Measurements from ENCODE around the gene MRPL17. TPM values are rescaled to one million over a fixed set of nuclear protein-coding genes. Genes with fewer than 3 reads are reported as not detected.

MRPL17 gene
- total RNA-seq, 2 donors from 2014 or later, result 34.6 to 75.1 TPM

- no peaks in the 10 kb centered on the region for H3K9me3 ChIP-seq
- H3K27me3 ChIP-seq, result no peaks in the 10 kb centered on the region
- intact Hi-C loops (cut with DNase I), result no loop called here
- no peak overlapping the region for H3K4me3 ChIP-seq
- DNase-seq, result no peak
- no peak overlapping the region for H3K9ac ChIP-seq (ENCODE audit: low read depth in 2 of 2, low read length in 2 of 2)
- H3K36me3 ChIP-seq, result no peaks in the 10 kb centered on the region
- H3K27ac ChIP-seq, result peak overlapping the region; percentile 64
- peaks cover 5% of the 10 kb centered on the region for H3K4me1 ChIP-seq
- TF ChIP-seq CTCF (IDR thresholded peaks at IDR 0.05), result no peak
These were observed 48.6 kb downstream of the MRPL17 start for GRCh38 chr11:6634534-6634933.

GRCh38 chr11:6633422-6634408 is 49.4 kb downstream of the MRPL17 start:
- H3K27me3 ChIP-seq, result no peaks in the 10 kb centered on the region
- no peak overlapping the region for H3K9ac ChIP-seq (ENCODE audit: low read depth in 2 of 2, low read length in 2 of 2)
- H3K9me3 ChIP-seq, result no peaks in the 10 kb centered on the region
- H3K27ac ChIP-seq, result no peak overlapping the region
- H3K4me3 ChIP-seq, result no peak overlapping the region
- DNase-seq, result no peak
- H3K4me1 ChIP-seq, result peaks cover 5% of the 10 kb centered on the region
- no peaks in the 10 kb centered on the region for H3K36me3 ChIP-seq
- intact Hi-C loops (cut with DNase I), result no loop called here
- TF ChIP-seq CTCF (IDR thresholded peaks at IDR 0.05), result no peak

DNA sequence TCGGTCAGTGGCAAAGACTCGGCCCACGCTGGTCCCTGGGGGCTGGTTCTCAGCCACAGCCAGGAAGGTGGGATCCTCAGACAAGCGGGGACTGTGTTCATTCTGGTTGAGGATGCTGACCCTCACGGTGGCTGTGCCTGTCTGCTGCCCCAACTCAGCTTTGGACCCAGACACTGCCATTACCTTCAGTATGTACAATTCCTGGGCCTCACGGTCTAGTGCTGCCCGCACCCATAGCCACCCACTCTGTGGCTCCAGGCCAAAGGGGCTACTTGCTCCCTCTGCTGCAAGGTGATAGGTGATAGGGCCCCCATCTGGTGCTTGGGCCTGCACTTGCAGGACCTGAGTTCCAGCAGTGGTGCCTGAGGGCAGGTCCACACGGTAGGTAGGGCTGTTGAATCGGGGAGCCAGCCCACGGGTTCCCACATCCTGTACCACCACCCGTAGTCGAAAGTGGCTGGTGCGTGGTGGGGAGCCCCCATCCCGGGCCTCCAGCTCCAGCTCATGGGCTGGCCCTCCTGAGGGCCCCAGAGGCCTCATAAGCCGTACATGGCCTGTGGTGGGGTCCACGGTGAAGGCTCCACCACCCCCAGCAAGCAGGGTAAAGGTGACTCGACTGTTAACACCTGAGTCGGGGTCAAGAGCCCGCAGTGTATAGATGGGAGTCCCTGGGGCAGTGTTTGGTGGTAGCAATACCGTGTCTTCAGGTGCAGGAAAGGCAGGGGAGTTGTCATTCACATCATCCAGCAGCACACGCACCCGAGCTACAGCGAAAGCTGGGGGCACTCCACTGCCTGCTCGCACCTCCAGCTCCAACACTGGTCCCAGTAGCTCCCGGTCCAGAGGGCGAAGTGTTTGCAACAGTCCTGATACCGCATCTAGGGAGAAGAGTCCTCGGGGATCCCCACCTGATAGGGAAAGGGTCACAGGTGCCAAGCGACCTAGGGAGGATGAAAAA is 50.7 kb downstream of the MRPL17 start:
- Histone ChIP-seq H3K36me3 (no peaks in the 10 kb centered on the region), H3K27me3 (no peaks in the 10 kb centered on the region), H3K4me3 (no peak overlapping the region), H3K27ac (no peak overlapping the region), H3K9me3 (no peaks in the 10 kb centered on the region), H3K4me1 (peaks cover 5% of the 10 kb centered on the region), H3K9ac (ENCODE audit: low read depth in 2 of 2, low read length in 2 of 2) (no peak overlapping the region)
- intact Hi-C loops (cut with DNase I), result no loop called here
- TF ChIP-seq CTCF (IDR thresholded peaks at IDR 0.05), result no peak
- DNase-seq, result no peak

- H3K4me1 ChIP-seq, result peaks cover 5% of the 10 kb centered on the region
- H3K36me3 ChIP-seq, result no peaks in the 10 kb centered on the region
- H3K9me3 ChIP-seq, result no peaks in the 10 kb centered on the region
- no peaks in the 10 kb centered on the region for H3K27me3 ChIP-seq
- intact Hi-C loops (cut with DNase I), result no loop called here
- H3K9ac ChIP-seq (ENCODE audit: low read depth in 2 of 2, low read length in 2 of 2), result no peak overlapping the region
- no peak overlapping the region for H3K27ac ChIP-seq
- DNase-seq, result no peak
- H3K4me3 ChIP-seq, result no peak overlapping the region
- no peak for TF ChIP-seq CTCF (IDR thresholded peaks at IDR 0.05)
These were observed 51.7 kb downstream of the MRPL17 start for GRCh38 chr11:6631361-6631890.

DNA sequence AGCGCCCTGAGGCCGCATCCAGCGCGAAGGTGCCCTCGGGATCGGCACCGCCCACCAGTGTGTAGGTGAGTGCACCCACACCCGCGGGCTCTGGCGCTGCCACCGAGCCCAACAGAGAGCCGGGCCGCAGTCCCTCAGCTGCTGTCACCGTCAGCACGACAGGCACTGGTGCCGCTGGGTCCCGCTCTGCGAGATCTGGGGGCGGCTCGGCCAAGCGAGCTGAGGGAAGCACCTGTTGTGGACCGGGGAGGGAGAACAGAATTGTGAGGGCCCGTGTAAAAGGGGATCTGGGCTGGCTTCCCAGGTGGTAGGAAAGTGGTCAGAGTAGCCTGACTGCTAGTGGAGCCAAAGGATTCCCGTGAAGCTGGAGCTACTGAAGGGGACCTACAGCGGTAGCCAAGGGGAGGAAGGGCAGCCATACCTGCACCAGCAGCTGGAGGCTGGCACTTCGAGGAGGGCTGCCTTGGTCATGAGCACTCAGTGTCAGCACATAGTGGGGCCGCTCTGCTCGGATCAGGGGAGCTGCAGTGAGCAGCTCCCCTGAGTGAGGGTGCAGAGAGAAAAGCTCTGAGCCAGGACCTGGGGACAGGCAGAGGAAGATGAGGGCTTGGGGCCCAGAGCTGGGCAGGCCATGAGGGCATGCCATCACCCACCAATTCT is 52.4 kb downstream of the MRPL17 start:
- Histone ChIP-seq H3K9me3 (no peaks in the 10 kb centered on the region), H3K4me1 (peaks cover 5% of the 10 kb centered on the region), H3K27ac (no peak overlapping the region), H3K9ac (ENCODE audit: low read depth in 2 of 2, low read length in 2 of 2) (no peak overlapping the region), H3K4me3 (peak overlapping the region; percentile 35), H3K27me3 (no peaks in the 10 kb centered on the region), H3K36me3 (no peaks in the 10 kb centered on the region)
- intact Hi-C loops (cut with DNase I), result no loop called here
- no peak for TF ChIP-seq CTCF (IDR thresholded peaks at IDR 0.05)
- DNase-seq, result no peak

All from colonic mucosa (tissue), 4 donors.